Sigmoid colon (tissue), 7 donors: ENCODE measurements around the gene PEA15. TPM values are rescaled to one million over a fixed set of nuclear protein-coding genes. Genes with fewer than 3 reads are reported as not detected.

Experiments used
- DNase-seq: peaks from one replicate; pipeline ENCODE4 v3.0.0-alpha.2; 2019
- H3K27ac ChIP-seq, 4 donors: fragments of 200-600 bp; sonication (generic); one replicate each; pipeline ENCODE4 v1.5.1; 2016 to 2019; ENCODE audit warnings: mild to moderate bottlenecking in 1 of 4
- H3K27me3 ChIP-seq, 3 donors: fragments of 200-600 bp; sonication (generic); one replicate each; pipeline ENCODE4 v1.5.1; 2019; ENCODE audit warnings: mild to moderate bottlenecking in 1 of 3
- H3K36me3 ChIP-seq, 4 donors: fragments of 200-600 bp; sonication (generic); one replicate each; pipeline ENCODE4 v1.5.1; 2016 to 2019
- H3K4me1 ChIP-seq, 4 donors: fragments of 200-600 bp; sonication (generic); one replicate each; pipeline ENCODE4 v1.5.1; 2017 to 2019
- H3K4me3 ChIP-seq, 4 donors: fragments of 200-600 bp; sonication (generic); one replicate each; pipeline ENCODE4 v1.5.1; 2017 to 2019; ENCODE audit warnings: mild to moderate bottlenecking in 2 of 4, moderate library complexity in 1 of 4
- H3K9me3 ChIP-seq, 4 donors: fragments of 200-600 bp in 3 of 4; sonication (generic) in 3 of 4; one replicate each; pipeline versions ENCODE4 v1.5.1 to v1.6.1; 2013 to 2019
- CTCF ChIP-seq, 4 experiments: fragments of 450-650 bp in 3 of 4; fragments of 200-600 bp in 1 of 4; IDR thresholded peaks; one replicate each; pipeline ENCODE4 v1.5.1; 2016 to 2019; ENCODE audit warnings: antibody characterized with exemption in 4 of 4, mild to moderate bottlenecking in 3 of 4, moderate library complexity in 2 of 4
- EP300 ChIP-seq, 4 donors: sonication (generic); formaldehyde crosslinking; IDR thresholded peaks; one replicate each; pipeline ENCODE4 v1.6.1; 2017; ENCODE audit warnings: antibody characterized with exemption in 4 of 4
- POLR2A ChIP-seq, 2 donors: fragments of 450-650 bp; IDR thresholded peaks; one replicate each; pipeline ENCODE4 v1.6.1; 2016; ENCODE audit warnings: antibody characterized with exemption in 2 of 2, mild to moderate bottlenecking in 2 of 2, moderate library complexity in 2 of 2
- POLR2AphosphoS5 ChIP-seq, 4 donors: sonication (generic); formaldehyde crosslinking; IDR thresholded peaks; one replicate each; pipeline ENCODE4 v1.6.1; 2017; ENCODE audit warnings: antibody characterized with exemption in 4 of 4
- WGBS, 2 donors: extraction: QIAGEN DNeasy Blood & Tissue Kit; methylation state at CpG; one replicate each; pipeline ENCODE4 v1.1.7; 2013; 5-methylcytosine and 5-hydroxymethylcytosine counted together
- intact Hi-C: fragments of 100-400 bp; cut with DNase I; formaldehyde crosslinking; loops from one replicate; pipeline ENCODE4 v1.15.1; 2023
- polyA plus RNA-seq, 3 donors: library from polyadenylated mRNA; stranded (reverse); fragments of 200-250 nt; gene quantifications; one replicate each; pipeline ENCODE4 v1.2.3, GENCODE V29; 2013
- total RNA-seq, 4 donors: library from RNA; depleted of rRNA; stranded (reverse); fragments of >200 nt; gene quantifications; one replicate each; pipeline ENCODE4 v1.1.0, GENCODE V29; 2016
- donor health status: healthy with polysubstance abuse.
- donor health status: Bipolar disorder and iron deficiency.
- donor health status: healthy.

The PEA15 gene
- total and polyA plus RNA-seq, 7 donors: 42.5 to 126 (median 98.5) TPM

GRCh38 chr1:160208557-160209320, 3.6 kb downstream of the PEA15 start:
- Histone ChIP-seq H3K4me1 (peaks cover 0 to 65% (median 59%) of the 10 kb centered on the region in 4 donors), H3K4me3 (no peak overlapping the region), H3K27me3 (no peaks in the 10 kb centered on the region), H3K27ac (peak overlapping the region; percentile 29 to 99 (median 96)), H3K36me3 (peaks cover 15 to 26% (median 21%) of the 10 kb centered on the region in 4 donors), H3K9me3 (no peaks in the 10 kb centered on the region)
- DNase-seq: no peak
- intact Hi-C loops: loop anchor here (5.0 kb wide), 2 partner anchors 91 to 134 kb away; partner anchors contain the start of genes ATP1A2, COPA and NCSTN
- TF ChIP-seq EP300 (IDR thresholded peaks at IDR 0.05) (no peak), POLR2AphosphoS5 (IDR thresholded peaks at IDR 0.05) (no peak), POLR2A (IDR thresholded peaks at IDR 0.05) (no peak), CTCF (IDR thresholded peaks at IDR 0.05) (no peak)
- WGBS, 2 donors: 74 to 78% methylated on average over 6 of the region's 6 CpGs

- intact Hi-C loops: loop anchor here (5.0 kb wide), 3 partner anchors 43 to 133 kb away; partner anchors contain the start of genes ATP1A2, COPA and NCSTN
- DNase-seq: no peak
- no peaks in the 10 kb centered on the region for H3K27me3 ChIP-seq
- H3K9me3 ChIP-seq: no peaks in the 10 kb centered on the region
- peak overlapping the region; percentile 29 to 99 (median 65) for H3K27ac ChIP-seq
- no peak for TF ChIP-seq EP300 (IDR thresholded peaks at IDR 0.05)
- TF ChIP-seq POLR2A (IDR thresholded peaks at IDR 0.05): no peak
- peak in 1 of 4 donors; percentile 7 for TF ChIP-seq POLR2AphosphoS5 (IDR thresholded peaks at IDR 0.05)
- no peak for TF ChIP-seq CTCF (IDR thresholded peaks at IDR 0.05)
- H3K4me1 ChIP-seq: peaks cover 0 to 62% (median 58%) of the 10 kb centered on the region in 4 donors
- peaks cover 23 to 33% (median 28%) of the 10 kb centered on the region in 4 donors for H3K36me3 ChIP-seq
- H3K4me3 ChIP-seq: no peak overlapping the region
- 66 to 68% methylated on average over 7 of the region's 7 CpGs for WGBS, 2 donors
These were observed 4.3 kb downstream of the PEA15 start for GRCh38 chr1:160209321-160210046.

- Histone ChIP-seq H3K4me3 (no peak overlapping the region), H3K27ac (peak overlapping the region in 3 of 4 donors; percentile 16 to 99 (median 96)), H3K27me3 (no peaks in the 10 kb centered on the region), H3K36me3 (peaks cover 29 to 44% (median 36%) of the 10 kb centered on the region in 4 donors), H3K9me3 (no peaks in the 10 kb centered on the region), H3K4me1 (peaks cover 0 to 56% (median 53%) of the 10 kb centered on the region in 4 donors)
- WGBS, 2 donors: 82% methylated on average over 5 of the region's 5 CpGs
- intact Hi-C loops: loop anchor here (5.0 kb wide), 1 partner anchor 42 kb away; no protein-coding TSS in a partner anchor
- DNase-seq: no peak
- TF ChIP-seq EP300 (IDR thresholded peaks at IDR 0.05) (no peak), CTCF (IDR thresholded peaks at IDR 0.05) (no peak), POLR2A (IDR thresholded peaks at IDR 0.05) (no peak), POLR2AphosphoS5 (IDR thresholded peaks at IDR 0.05) (no peak)
These were observed 5.4 kb downstream of the PEA15 start for GRCh38 chr1:160210561-160210960.

GRCh38 chr1:160211046-160211790, 6.0 kb downstream of the PEA15 start:
- intact Hi-C loops: loop anchor here (5.0 kb wide), 1 partner anchor 41 kb away; no protein-coding TSS in a partner anchor
- Histone ChIP-seq H3K4me1 (peaks cover 0 to 51% (median 49%) of the 10 kb centered on the region in 4 donors), H3K36me3 (peaks cover 34 to 51% (median 41%) of the 10 kb centered on the region in 4 donors), H3K9me3 (no peaks in the 10 kb centered on the region), H3K27ac (peak overlapping the region in 3 of 4 donors; percentile 16 to 99 (median 96)), H3K4me3 (no peak overlapping the region), H3K27me3 (no peaks in the 10 kb centered on the region)
- DNase-seq: no peak
- 85 to 87% methylated on average over 10 of the region's 10 CpGs for WGBS, 2 donors
- TF ChIP-seq CTCF (IDR thresholded peaks at IDR 0.05) (no peak), EP300 (IDR thresholded peaks at IDR 0.05) (no peak), POLR2A (IDR thresholded peaks at IDR 0.05) (no peak), POLR2AphosphoS5 (IDR thresholded peaks at IDR 0.05) (no peak)
